NT2/D1 (cell line): Measurements from ENCODE around the gene CSF2.

Experiments
- SUZ12 ChIP-seq: IDR thresholded peaks from 2 replicates; pipeline ENCODE4 v1.6.1; 2011; ENCODE audit not compliant: insufficient read length, insufficient read depth; ENCODE audit errors: extremely low read depth
- YY1 ChIP-seq: IDR thresholded peaks from 2 replicates; pipeline ENCODE4 v1.6.1; 2011; ENCODE audit not compliant: insufficient read length, insufficient read depth
- ZNF274 ChIP-seq: IDR thresholded peaks from 2 replicates; pipeline ENCODE4 v1.6.1; 2011; ENCODE audit warnings: mild to moderate bottlenecking, low read depth, low read length

- TF ChIP-seq SUZ12, result no peak
- TF ChIP-seq YY1, result no peak
- TF ChIP-seq ZNF274, result no peak
Measured at GRCh38 chr5:132104556-132104955, 31.0 kb downstream of the CSF2 start.
